Activated CD8-positive, alpha-beta T cell treated with anti-CD3 and anti-CD28 coated beads for 36 hours (primary cell): ENCODE results near the gene SMARCD3. TPM values are rescaled to one million over a fixed set of nuclear protein-coding genes. Genes with fewer than 3 reads are reported as not detected.

ENCODE experiments used
- ATAC-seq: fragments of 200-7000 bp; cut with Tn5 transposase; one replicate; pipeline ENCODE4 v1.10.0; 2021; ENCODE audit warnings: mild to moderate bottlenecking, moderate library complexity
- CTCF ChIA-PET: fragments of 350-600 bp; sonication (Branson Sonifier 250); formaldehyde crosslinking; loops from one replicate; lab custom pipeline; 2021; ENCODE audit warnings: antibody characterized with exemption; lab: Charles Lee
- POLR2A ChIA-PET: fragments of 350-600 bp; sonication (Branson Sonifier 250); formaldehyde crosslinking; loops from one replicate; lab custom pipeline; 2021; ENCODE audit warnings: antibody characterized with exemption; lab: Charles Lee
- DNase-seq: peaks from one replicate; pipeline ENCODE4 v3.0.0-alpha.2; 2020
- H3K27ac Mint-ChIP-seq: one replicate; pipeline ENCODE4 v1.8.0; 2021; ENCODE audit warnings: mild to moderate bottlenecking, mixed read lengths
- H3K27me3 Mint-ChIP-seq: one replicate; pipeline ENCODE4 v1.8.0; 2021; ENCODE audit warnings: mixed read lengths
- H3K36me3 Mint-ChIP-seq: one replicate; pipeline ENCODE4 v1.8.0; 2021; ENCODE audit warnings: low read depth, mixed read lengths
- H3K4me1 Mint-ChIP-seq: one replicate; pipeline ENCODE4 v1.8.0; 2021; ENCODE audit warnings: low read depth, mixed read lengths
- H3K4me3 Mint-ChIP-seq: one replicate; pipeline ENCODE4 v1.8.0; 2021; ENCODE audit warnings: mild to moderate bottlenecking, moderate library complexity, mixed read lengths
- H3K9me3 Mint-ChIP-seq: one replicate; pipeline ENCODE4 v1.8.0; 2021; ENCODE audit warnings: mixed read lengths
- intact Hi-C: fragments of 100-400 bp; cut with micrococcal nuclease; formaldehyde crosslinking; loops from one replicate; pipeline ENCODE4 v1.10.0; 2022
- total RNA-seq, 2 experiments: library from RNA; stranded (reverse); gene quantifications; one replicate each; pipeline ENCODE4 v1.2.3, GENCODE V29; 2021
- TF ChIP-seq, protein P1 (sequence below): fragments of 200-600 bp; IDR thresholded peaks from one replicate; pipeline ENCODE4 v1.8.0; 2022; ENCODE audit warnings: antibody characterized with exemption, mild to moderate bottlenecking

The SMARCD3 gene
- total RNA-seq, 2 experiments from 2014 or later: 8.2 to 8.9 TPM

DNA sequence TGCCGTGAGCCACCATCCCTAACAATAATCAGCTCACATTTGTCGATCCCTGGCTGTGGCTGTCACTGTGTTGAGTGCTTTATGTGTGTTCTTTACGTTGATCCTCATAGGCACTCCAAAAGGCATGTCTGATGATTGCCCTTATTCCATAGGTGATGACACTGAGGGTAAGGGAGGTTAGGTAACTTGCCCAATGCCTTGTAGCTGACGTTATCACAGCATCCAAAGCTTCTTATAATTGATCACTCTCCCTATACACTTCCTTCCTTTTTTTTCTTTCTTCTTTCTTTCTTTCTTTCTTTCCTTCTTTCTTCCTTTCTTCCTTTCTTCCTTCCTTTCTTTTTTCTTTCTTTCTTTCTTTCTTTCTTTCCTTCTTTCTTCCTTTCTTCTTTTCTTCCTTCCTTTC lies 41.9 kb upstream of the SMARCD3 start:
- Mint-ChIP-seq H3K9me3 (no peaks in the 10 kb centered on the region), H3K4me1 (peaks cover 6% of the 10 kb centered on the region), H3K27me3 (peaks cover 2% of the 10 kb centered on the region), H3K4me3 (no peak overlapping the region), H3K27ac (no peak overlapping the region), H3K36me3 (no peaks in the 10 kb centered on the region)
- POLR2A ChIA-PET: no interaction called here
- no peak for DNase-seq
- CTCF ChIA-PET: interaction anchor here (1.4 kb wide), 1 partner anchor 25 kb away, joined by 4 read pairs; no protein-coding TSS in a partner anchor
- intact Hi-C loops: no loop called here
- no peak for ATAC-seq
- TF ChIP-seq, protein P1, sequence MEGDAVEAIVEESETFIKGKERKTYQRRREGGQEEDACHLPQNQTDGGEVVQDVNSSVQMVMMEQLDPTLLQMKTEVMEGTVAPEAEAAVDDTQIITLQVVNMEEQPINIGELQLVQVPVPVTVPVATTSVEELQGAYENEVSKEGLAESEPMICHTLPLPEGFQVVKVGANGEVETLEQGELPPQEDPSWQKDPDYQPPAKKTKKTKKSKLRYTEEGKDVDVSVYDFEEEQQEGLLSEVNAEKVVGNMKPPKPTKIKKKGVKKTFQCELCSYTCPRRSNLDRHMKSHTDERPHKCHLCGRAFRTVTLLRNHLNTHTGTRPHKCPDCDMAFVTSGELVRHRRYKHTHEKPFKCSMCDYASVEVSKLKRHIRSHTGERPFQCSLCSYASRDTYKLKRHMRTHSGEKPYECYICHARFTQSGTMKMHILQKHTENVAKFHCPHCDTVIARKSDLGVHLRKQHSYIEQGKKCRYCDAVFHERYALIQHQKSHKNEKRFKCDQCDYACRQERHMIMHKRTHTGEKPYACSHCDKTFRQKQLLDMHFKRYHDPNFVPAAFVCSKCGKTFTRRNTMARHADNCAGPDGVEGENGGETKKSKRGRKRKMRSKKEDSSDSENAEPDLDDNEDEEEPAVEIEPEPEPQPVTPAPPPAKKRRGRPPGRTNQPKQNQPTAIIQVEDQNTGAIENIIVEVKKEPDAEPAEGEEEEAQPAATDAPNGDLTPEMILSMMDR: no peak

DNA sequence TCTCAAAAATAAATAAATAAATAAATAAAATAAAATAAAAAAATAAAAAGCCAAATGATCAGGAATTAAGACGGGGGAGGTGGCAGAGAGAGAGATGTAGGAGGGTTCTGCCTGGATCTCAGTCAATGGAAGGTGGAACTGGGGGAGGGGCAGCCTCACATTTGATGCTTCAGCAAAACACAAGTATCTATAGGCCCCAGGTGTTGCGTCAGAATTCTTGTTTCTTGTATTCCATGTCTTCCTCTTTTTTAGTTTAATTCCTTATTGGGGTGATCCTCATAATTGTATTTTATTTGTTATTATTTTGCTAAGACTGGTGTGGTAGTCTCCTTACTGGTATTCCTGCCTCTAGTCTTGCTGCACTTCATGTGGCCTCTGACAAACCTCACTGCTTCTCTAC lies 41.4 kb upstream of the SMARCD3 start:
- ATAC-seq (no peak), DNase-seq (no peak)
- intact Hi-C loops: no loop called here
- Mint-ChIP-seq H3K27ac (no peak overlapping the region), H3K4me1 (peaks cover 6% of the 10 kb centered on the region), H3K36me3 (no peaks in the 10 kb centered on the region), H3K27me3 (peaks cover 2% of the 10 kb centered on the region), H3K9me3 (no peaks in the 10 kb centered on the region), H3K4me3 (no peak overlapping the region)
- ChIA-PET POLR2A (no interaction called here), CTCF (no interaction called here)
- TF ChIP-seq, protein P1: no peak

DNA sequence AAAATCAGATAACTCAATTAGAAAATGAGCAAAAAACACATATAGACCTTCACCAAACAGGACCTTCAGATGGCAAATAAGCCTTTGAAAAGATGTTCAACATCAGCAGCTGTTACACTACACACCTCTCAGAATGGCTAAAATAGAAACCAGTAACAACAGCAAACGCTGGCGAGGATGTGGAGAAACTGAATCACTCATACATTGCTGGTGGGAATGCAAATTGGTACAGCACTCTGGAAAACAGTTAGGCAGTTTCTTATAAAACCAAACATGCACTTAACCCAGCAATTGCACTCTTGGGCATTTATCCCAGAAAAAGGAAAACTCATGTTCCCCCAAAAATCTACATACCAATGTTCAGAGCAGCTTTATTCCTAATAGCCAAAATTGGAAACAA lies 37.7 kb upstream of the SMARCD3 start:
- TF ChIP-seq, protein P1: no peak
- Mint-ChIP-seq H3K9me3 (peaks cover 4% of the 10 kb centered on the region), H3K27ac (no peak overlapping the region), H3K36me3 (no peaks in the 10 kb centered on the region), H3K4me1 (peaks cover 6% of the 10 kb centered on the region), H3K27me3 (peaks cover 5% of the 10 kb centered on the region), H3K4me3 (no peak overlapping the region)
- POLR2A ChIA-PET: no interaction called here
- CTCF ChIA-PET: interaction anchor here (0.6 to 1.3 kb wide), 11 partner anchors 8 to 339 kb away, joined by 3 to 5 read pairs (median 3); no protein-coding TSS in a partner anchor
- peak; percentile 64 for DNase-seq
- peak; percentile 83 for ATAC-seq
- intact Hi-C loops: no loop called here

DNA sequence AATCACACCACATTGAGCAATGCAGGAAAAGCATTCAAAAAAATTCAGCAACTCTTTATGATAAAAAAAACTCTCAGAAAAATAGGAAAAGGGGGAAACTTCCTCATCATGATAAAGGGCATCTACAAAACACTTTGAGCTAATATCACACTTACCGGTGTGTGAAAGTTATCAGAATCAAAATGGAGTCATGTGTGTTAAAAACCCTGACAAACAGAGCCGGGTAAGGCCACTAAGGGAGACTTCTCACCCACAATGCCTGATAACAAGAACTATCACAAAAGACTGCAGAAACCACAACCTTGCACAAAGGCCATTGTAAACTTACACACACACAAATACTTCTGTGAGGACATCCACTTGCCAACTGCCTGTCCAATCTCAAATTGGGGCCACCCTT lies 34.8 kb upstream of the SMARCD3 start:
- no peak for ATAC-seq

DNA sequence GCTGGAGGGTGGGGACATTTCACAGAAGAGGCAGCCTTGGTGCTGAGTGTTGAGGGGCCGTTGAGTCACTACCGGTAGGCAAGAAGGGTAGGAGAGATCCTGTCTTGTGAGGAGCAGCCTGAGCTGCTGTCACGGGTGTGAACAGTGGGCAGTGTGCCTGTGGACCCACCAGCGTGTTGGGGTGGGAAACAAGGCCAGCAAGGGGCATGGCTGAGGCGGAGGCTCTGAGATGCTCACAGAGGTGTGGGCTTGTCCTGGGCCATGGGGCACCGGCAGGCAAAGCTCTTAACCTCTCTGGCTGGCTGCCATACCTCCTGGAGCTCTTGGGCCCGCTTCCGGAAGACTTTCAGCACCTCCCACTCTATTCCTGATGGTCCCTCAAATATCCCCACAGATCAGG lies 33.6 kb upstream of the SMARCD3 start:
- intact Hi-C loops: no loop called here
- Mint-ChIP-seq H3K4me3 (no peak overlapping the region), H3K27ac (no peak overlapping the region), H3K36me3 (no peaks in the 10 kb centered on the region), H3K4me1 (peaks cover 11% of the 10 kb centered on the region), H3K27me3 (peaks cover 8% of the 10 kb centered on the region), H3K9me3 (peaks cover 4% of the 10 kb centered on the region)
- ChIA-PET CTCF (interaction anchor here (0.8 to 2.4 kb wide), 3 partner anchors 33 to 69 kb away, joined by 4 to 6 read pairs (median 4); no protein-coding TSS in a partner anchor), POLR2A (interaction anchor here (0.8 kb wide), 1 partner anchor 10 kb away, joined by 3 read pairs; no protein-coding TSS in a partner anchor)
- ATAC-seq (no peak), DNase-seq (no peak)
- TF ChIP-seq, protein P1: no peak

More for the DNA sequence above, 34.8 kb upstream of the SMARCD3 start:
- Mint-ChIP-seq H3K36me3 (no peaks in the 10 kb centered on the region), H3K27me3 (peaks cover 8% of the 10 kb centered on the region), H3K4me3 (no peak overlapping the region), H3K4me1 (peaks cover 6% of the 10 kb centered on the region), H3K9me3 (peaks cover 4% of the 10 kb centered on the region), H3K27ac (no peak overlapping the region)
- ChIA-PET CTCF (interaction anchor here (2.4 kb wide), 1 partner anchor 39 kb away, joined by 6 read pairs; no protein-coding TSS in a partner anchor), POLR2A (no interaction called here)
- intact Hi-C loops: no loop called here
- TF ChIP-seq, protein P1: no peak
- DNase-seq: no peak
